GM21526 (cell line): Measurements from ENCODE around the gene C3orf20.

Experiments
- ATAC-seq: cut with Tn5 transposase; IDR thresholded peaks from one replicate; pipeline ENCODE4 v1.9.1; 2021; ENCODE audit warnings: moderate library complexity; ENCODE audit not compliant: unreplicated experiment, low FRiP score

Gene C3orf20

DNA sequence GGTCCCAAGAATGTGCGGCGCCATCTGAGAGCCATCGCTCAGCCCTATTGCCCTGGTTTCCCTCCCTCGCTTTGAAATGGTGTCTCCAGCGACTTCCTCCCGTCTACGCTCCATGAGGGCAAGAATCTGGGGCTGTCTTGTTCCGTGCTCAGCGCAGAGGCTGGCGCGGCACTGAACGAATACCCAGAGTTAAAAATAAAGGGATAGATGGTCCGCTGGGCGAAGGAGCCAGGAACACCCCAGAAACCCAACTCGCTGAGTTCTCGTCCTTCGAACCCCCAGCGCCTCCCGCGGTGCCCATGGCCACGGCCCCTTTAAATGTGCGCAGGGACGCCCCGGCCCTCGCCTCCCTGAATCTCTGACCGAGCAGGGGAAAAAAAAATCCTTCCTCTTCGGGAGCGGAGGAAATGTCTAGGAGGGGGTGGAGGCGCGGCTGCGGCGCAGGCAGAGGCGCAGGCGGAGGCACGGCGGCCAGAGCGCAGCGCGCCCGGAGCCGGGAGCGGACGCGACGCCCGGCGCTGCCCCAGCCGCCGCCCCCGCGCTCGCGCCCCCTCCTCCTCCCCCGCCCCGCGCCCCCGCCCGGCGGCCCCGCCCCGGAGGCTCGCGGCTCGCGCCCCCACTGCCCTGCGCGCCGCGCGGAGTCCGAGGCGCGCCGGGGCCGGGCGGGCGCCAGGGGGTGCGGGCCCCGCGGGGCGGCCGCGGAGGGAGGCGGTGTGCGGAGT is 135.3 kb downstream of the C3orf20 start:
- ATAC-seq: no peak

DNA sequence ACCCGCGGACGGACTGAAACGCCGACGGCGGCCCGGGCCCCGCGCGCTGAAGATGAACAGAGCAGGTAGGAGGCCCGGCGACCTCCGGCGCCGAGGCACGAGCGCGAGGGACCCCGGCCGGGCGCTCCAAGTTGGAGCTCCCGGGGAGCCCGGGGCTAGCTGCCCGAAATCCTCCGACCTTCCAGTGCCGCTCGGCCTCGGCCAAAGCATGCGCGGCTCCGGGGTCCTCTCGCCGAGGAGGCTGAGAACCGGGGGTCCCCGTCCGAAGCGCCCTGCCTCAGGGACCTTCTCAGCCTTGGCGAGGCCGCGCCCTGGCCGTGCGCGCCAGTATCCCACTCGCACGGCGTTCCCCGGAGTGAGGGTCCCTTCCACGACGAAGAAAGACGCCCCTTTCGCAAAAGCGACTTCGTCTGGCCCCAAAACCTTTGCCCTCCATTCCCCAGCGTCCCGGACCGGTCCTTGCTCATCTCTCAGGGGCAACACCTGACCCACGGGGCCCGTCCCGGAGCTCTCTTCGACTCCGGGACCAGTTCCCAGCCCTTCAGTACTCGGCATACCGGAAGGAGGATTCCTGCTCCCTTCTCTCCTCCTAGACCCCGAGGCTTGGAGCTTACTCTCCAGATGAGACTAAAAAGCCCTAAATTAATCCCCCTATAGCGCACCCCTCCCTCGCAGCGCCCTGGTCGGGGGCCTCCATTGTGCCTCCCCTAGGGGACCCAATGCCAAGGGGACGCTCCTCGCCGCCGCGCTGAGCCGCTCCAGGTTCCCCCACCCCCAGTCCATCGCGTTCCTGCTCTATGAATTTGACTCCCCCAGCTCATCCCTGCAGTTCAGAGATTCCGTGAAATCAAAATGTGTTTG is 136.1 kb downstream of the C3orf20 start:
- ATAC-seq: no peak

DNA sequence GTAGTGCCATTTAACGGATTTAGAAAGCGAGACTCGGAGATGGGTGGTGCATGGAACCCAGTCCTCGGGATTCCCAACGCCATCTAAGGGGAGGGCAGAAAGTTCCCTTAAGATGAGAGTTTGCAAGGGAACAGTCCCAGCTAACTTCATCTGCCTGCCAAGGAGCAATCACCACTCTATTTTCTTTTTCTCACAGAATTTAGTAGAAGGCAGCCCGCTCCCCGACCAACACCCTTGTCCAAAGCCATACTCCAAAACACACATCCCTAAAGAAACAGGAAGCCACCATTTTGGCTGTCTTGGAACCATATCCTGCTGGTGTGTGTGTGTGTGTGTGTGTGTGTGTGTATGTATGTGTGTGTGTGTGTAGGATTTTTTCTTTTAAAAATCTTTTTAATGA is 136.7 kb downstream of the C3orf20 start:
- no peak for ATAC-seq

DNA sequence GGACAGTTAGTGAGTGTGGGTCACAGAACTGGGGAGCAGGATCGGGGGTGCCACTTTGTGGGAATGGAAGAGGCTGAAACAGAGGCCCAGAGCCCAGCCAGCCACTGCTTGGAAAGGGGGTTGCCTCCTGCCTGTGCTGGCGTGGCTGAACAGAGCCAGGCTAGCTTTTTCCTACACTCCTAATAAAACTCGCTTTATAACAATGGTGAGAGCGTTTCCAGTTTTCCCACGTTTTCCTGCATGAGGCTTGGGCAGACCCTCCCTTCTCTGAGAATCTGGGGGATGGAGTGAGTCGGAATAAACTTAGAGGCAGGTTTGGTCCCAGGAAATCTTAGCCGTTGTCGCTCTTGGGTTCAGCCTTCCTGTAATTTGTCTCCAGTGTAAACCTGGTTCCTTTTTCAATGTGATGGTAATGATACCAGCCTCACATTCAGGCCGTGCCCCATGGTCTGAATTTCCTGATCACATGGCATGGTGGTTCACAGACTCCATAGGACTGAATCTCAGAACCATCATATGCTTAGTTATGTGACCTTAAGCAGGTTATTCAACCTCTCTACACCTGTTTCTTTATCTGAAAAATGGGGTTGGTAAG is 137.4 kb downstream of the C3orf20 start:
- ATAC-seq: no peak

DNA sequence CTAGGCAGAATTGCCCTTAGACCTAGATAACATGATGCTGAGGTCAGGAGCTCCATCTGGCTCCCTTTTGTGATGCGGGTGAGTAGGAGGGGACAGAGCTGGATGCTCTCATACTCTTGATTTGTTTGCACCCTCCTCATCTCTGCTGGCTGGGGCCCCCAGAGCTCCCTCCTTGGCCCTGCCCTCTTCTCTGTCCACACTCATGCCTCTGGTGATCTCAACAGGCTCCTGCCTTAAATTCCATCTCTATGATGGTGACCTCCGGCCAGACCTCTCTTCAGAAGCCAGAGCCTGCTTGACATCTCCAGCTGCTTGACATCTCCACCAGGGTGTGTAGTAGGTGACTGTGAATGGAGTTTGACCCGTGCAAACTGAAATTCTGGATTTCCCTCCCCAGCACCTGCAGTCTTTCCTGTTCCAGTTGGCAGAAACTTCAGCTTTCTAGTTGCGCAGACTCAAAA is 139.5 kb downstream of the C3orf20 start:
- no peak for ATAC-seq

DNA sequence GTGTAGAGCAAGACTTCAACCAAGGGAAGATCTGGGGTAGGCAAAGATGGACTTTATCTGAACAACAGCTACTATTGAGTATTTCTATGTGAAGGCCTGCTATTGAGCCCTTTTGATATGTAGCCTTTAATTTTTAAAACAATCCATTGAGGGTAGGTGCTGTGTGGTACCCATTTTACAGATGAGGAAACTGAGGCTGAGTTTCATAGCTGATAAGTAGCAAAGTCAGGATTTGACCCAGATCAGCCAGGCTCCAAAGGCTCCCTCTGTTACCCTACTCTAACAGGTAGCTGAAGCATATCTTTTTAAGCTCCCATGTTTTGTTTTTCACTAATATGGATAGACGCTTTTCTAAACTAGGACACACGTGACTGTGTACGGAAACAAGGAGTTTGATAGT is 141.4 kb downstream of the C3orf20 start:
- no peak for ATAC-seq

DNA sequence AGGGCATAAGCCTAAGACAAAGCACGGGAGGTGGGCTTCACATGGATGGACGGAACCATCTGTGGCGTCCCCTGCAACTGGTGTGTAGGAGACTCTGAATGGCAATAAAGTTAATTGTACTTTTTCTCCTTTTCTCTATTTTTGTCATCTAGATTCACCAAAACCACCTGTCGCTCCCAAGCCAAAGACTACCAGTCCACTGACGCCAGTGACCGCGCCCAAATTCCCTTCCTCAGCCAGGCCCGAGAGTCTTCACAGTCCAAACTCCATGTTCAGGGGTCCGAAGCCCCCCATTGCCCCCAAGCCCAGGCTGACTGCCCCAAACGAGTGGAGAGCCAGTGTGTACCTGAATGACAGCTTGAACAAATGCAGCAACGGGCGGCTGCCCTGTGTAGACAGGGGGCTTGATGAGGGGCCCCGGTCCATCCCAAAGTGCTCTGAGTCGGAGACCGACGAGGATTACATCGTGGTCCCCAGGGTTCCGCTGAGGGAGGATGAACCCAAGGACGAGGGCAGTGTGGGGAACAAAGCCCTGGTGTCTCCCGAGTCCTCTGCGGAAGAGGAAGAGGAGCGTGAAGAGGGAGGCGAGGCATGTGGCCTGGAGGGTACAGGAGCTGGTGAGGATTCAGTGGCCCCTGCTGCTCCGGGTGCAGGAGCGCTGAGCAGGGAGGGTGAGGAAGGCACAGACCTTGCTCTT is 144.0 kb downstream of the C3orf20 start, which contains the start of gene FGD5:
Gene FGD5 (plus strand): TSS at position 159 of the 697 bp plus-strand sequence. CDS start 110 bp downstream, at position 269.
- ATAC-seq: no peak

DNA sequence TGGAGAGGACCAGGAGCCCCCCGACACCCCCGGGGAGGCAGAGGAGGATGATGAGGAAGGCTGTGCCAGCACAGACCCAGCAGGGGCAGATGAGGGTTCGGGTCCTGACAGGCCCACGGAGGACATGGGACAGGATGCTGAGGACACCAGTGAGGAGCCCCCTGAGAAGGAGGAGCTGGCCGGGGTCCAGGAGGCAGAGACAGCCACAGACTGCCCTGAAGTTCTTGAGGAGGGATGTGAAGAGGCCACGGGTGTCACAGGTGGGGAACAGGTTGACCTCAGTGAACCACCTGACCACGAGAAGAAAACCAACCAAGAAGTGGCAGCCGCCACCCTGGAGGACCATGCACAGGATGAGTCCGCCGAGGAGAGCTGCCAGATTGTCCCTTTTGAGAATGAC is 144.7 kb downstream of the C3orf20 start:
- no peak for ATAC-seq

DNA sequence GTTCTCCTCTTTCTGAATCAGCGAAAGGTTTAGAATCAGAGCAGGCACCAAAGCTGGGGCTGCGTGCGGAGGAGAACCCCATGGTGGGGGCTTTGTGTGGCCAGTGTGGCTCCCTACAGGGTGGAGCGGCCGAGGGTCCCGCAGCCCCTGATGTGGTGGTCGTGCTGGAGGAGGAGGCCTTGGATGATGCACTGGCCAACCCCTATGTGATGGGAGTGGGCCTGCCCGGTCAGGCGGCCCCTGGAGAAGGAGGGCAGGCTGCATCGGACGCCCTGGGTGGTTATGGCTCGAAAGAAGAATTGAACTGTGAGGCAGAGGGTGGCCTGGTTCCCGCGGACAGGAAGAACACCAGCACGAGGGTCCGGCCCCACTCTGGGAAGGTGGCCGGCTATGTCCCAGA is 145.2 kb downstream of the C3orf20 start:
- ATAC-seq: no peak

DNA sequence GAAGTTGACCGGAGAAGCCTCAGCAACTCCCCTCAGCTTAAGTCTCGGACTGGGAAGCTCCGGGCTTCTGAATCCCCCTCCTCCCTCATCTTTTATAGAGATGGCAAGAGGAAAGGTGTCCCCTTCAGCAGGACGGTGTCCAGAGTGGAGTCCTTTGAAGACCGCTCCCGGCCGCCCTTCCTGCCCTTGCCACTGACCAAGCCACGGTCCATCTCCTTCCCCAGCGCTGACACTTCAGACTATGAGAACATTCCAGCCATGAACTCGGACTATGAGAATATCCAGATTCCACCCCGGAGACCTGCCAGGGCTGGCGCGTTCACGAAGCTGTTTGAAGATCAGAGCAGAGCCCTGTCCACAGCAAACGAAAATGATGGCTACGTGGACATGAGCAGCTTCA is 146.2 kb downstream of the C3orf20 start:
- ATAC-seq: no peak

DNA sequence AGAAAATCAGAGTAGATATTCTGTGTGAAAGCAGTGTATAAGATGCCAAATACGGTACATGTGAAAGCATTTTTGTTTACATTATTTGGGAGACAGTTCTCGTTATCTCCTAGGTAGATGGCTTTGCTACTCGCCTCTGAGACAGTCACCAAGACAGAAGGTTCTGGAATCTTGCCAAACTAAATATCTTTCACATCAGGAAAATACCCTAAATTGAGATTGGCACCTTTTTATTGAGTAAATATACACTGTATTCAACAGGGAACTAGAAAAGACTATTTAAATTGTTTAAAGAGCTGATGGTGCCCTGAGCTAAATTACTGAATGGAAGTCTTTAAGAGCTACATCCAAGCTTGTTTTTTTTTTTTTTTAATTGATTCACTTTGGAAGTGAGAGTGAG is 147.2 kb downstream of the C3orf20 start:
- no peak for ATAC-seq
